Measurements from ENCODE around the gene TBC1D2B.

The TBC1D2B gene

GRCh38 chr15:78111788-78112187 is 34.3 kb upstream of the TBC1D2B start:
- no peak overlapping the region for H3K4me3 ChIP-seq (ENCODE audit: low read depth, low read length)
- no peak overlapping the region for H2BK120ac ChIP-seq (ENCODE audit: insufficient read depth, low read length, poor library complexity)
- H4K12ac ChIP-seq (ENCODE audit: low read depth, low read length): no peak overlapping the region
- no peak overlapping the region for H2AK5ac ChIP-seq (ENCODE audit: low read length)
- H3K36me3 ChIP-seq (ENCODE audit: control insufficient read depth in 1 of 2, insufficient read depth in 2 of 2, low read length in 2 of 2): no peaks in the 10 kb centered on the region
- H3K18ac ChIP-seq (ENCODE audit: low read length): no peak overlapping the region
- H4K8ac ChIP-seq (ENCODE audit: low read depth, low read length): no peak overlapping the region
- H3K4ac ChIP-seq (ENCODE audit: low read depth, low read length): no peak overlapping the region
- H3K4me2 ChIP-seq (ENCODE audit: low read length): no peak overlapping the region
- no peaks in the 10 kb centered on the region for H3K79me1 ChIP-seq (ENCODE audit: low read length)
- no peak overlapping the region for H3K14ac ChIP-seq (ENCODE audit: low read length)
- H2BK5ac ChIP-seq (ENCODE audit: low read depth, low read length, poor library complexity): no peak overlapping the region
- H3K9ac ChIP-seq (ENCODE audit: low read length): no peak overlapping the region
- no peak overlapping the region for H2AFZ ChIP-seq (ENCODE audit: insufficient read depth, low read length, poor library complexity)
- no peak overlapping the region for H4K91ac ChIP-seq (ENCODE audit: low read depth, low read length)
- no peak overlapping the region for H3K23ac ChIP-seq (ENCODE audit: low read length)
- no peaks in the 10 kb centered on the region for H3K79me2 ChIP-seq (ENCODE audit: control insufficient read depth, insufficient read depth, low read length, poor library complexity)
- no peaks in the 10 kb centered on the region for H3K27me3 ChIP-seq (ENCODE audit: insufficient read depth, low read length)
- no CpG with 5 or more reads among the region's 3 CpGs for whole genome bisulfite sequencing (ENCODE audit: extremely low coverage, insufficient coverage, insufficient read length)
- no peak overlapping the region for H2BK12ac ChIP-seq (ENCODE audit: low read length)
- DNase-seq: no peak
- H3K4me1 ChIP-seq (ENCODE audit: control insufficient read depth in 1 of 2, insufficient read depth in 2 of 2, low read length in 2 of 2): no peaks in the 10 kb centered on the region
- H3K27ac ChIP-seq (ENCODE audit: low read depth, low read length): no peak overlapping the region
- no peaks in the 10 kb centered on the region for H3K9me3 ChIP-seq (ENCODE audit: insufficient read depth, low read depth, low read length)

GRCh38 chr15:78110916-78111475 is 33.5 kb upstream of the TBC1D2B start:
- no peak overlapping the region for H2AK5ac ChIP-seq (ENCODE audit: low read length)
- no peak overlapping the region for H3K9ac ChIP-seq (ENCODE audit: low read length)
- no peak overlapping the region for H4K91ac ChIP-seq (ENCODE audit: low read depth, low read length)
- H3K79me1 ChIP-seq (ENCODE audit: low read length): no peaks in the 10 kb centered on the region
- H2BK120ac ChIP-seq (ENCODE audit: insufficient read depth, low read length, poor library complexity): no peak overlapping the region
- H3K4me1 ChIP-seq (ENCODE audit: control insufficient read depth in 1 of 2, insufficient read depth in 2 of 2, low read length in 2 of 2): no peaks in the 10 kb centered on the region
- no peaks in the 10 kb centered on the region for H3K79me2 ChIP-seq (ENCODE audit: control insufficient read depth, insufficient read depth, low read length, poor library complexity)
- H2BK5ac ChIP-seq (ENCODE audit: low read depth, low read length, poor library complexity): no peak overlapping the region
- no peak overlapping the region for H2BK12ac ChIP-seq (ENCODE audit: low read length)
- H3K27me3 ChIP-seq (ENCODE audit: insufficient read depth, low read length): no peaks in the 10 kb centered on the region
- H3K27ac ChIP-seq (ENCODE audit: low read depth, low read length): no peak overlapping the region
- H4K12ac ChIP-seq (ENCODE audit: low read depth, low read length): no peak overlapping the region
- H4K8ac ChIP-seq (ENCODE audit: low read depth, low read length): no peak overlapping the region
- H2AFZ ChIP-seq (ENCODE audit: insufficient read depth, low read length, poor library complexity): no peak overlapping the region
- no peak overlapping the region for H3K4ac ChIP-seq (ENCODE audit: low read depth, low read length)
- H3K4me2 ChIP-seq (ENCODE audit: low read length): no peak overlapping the region
- no peak overlapping the region for H3K18ac ChIP-seq (ENCODE audit: low read length)
- no peak overlapping the region for H3K23ac ChIP-seq (ENCODE audit: low read length)
- no peak overlapping the region for H3K4me3 ChIP-seq (ENCODE audit: low read depth, low read length)
- no peak overlapping the region for H3K14ac ChIP-seq (ENCODE audit: low read length)
- H3K9me3 ChIP-seq (ENCODE audit: insufficient read depth, low read depth, low read length): no peaks in the 10 kb centered on the region
- H3K36me3 ChIP-seq (ENCODE audit: control insufficient read depth in 1 of 2, insufficient read depth in 2 of 2, low read length in 2 of 2): no peaks in the 10 kb centered on the region
- WGBS (ENCODE audit: extremely low coverage, insufficient coverage, insufficient read length): no CpG with 5 or more reads among the region's 10 CpGs
- no peak for DNase-seq

DNA sequence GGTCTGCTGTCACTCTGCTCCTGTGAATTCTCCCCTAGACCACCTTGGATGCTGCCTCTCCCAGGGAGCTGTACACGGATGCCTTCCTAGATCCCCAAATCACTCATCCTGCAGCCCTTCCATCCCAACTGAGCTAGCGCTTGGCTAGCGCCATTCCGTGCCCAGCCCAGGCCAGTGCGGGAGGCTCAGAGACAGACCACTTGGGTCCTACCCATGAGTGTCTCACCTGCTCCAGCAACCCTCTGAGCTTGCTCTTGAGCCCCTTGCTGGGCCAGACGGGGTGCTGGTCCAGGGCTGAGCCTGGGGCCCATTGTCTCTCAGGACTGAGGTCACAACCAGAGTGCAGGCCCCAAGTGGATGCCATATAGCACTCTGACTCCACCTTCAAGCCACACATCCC is 32.6 kb upstream of the TBC1D2B start:
- Histone ChIP-seq H4K8ac (ENCODE audit: low read depth, low read length) (no peak overlapping the region), H2BK120ac (ENCODE audit: insufficient read depth, low read length, poor library complexity) (no peak overlapping the region), H2AK5ac (ENCODE audit: low read length) (no peak overlapping the region), H3K4me1 (ENCODE audit: control insufficient read depth in 1 of 2, insufficient read depth in 2 of 2, low read length in 2 of 2) (no peaks in the 10 kb centered on the region), H3K9ac (ENCODE audit: low read length) (no peak overlapping the region), H2AFZ (ENCODE audit: insufficient read depth, low read length, poor library complexity) (no peak overlapping the region), H3K27me3 (ENCODE audit: insufficient read depth, low read length) (no peaks in the 10 kb centered on the region), H3K9me3 (ENCODE audit: insufficient read depth, low read depth, low read length) (no peaks in the 10 kb centered on the region), H3K4me2 (ENCODE audit: low read length) (no peak overlapping the region), H3K23ac (ENCODE audit: low read length) (no peak overlapping the region), H2BK12ac (ENCODE audit: low read length) (no peak overlapping the region), H3K36me3 (ENCODE audit: control insufficient read depth in 1 of 2, insufficient read depth in 2 of 2, low read length in 2 of 2) (no peaks in the 10 kb centered on the region), H3K4me3 (ENCODE audit: low read depth, low read length) (no peak overlapping the region), H3K14ac (ENCODE audit: low read length) (no peak overlapping the region), H3K4ac (ENCODE audit: low read depth, low read length) (no peak overlapping the region), H2BK5ac (ENCODE audit: low read depth, low read length, poor library complexity) (no peak overlapping the region), H4K12ac (ENCODE audit: low read depth, low read length) (no peak overlapping the region), H3K79me2 (ENCODE audit: control insufficient read depth, insufficient read depth, low read length, poor library complexity) (no peaks in the 10 kb centered on the region), H3K18ac (ENCODE audit: low read length) (no peak overlapping the region), H3K79me1 (ENCODE audit: low read length) (no peaks in the 10 kb centered on the region), H3K27ac (ENCODE audit: low read depth, low read length) (no peak overlapping the region), H4K91ac (ENCODE audit: low read depth, low read length) (no peak overlapping the region)
- no peak for DNase-seq
- no CpG with 5 or more reads among the region's 6 CpGs for WGBS (ENCODE audit: extremely low coverage, insufficient coverage, insufficient read length)

GRCh38 chr15:78109156-78109555 is 31.6 kb upstream of the TBC1D2B start:
- no peak for DNase-seq
- Histone ChIP-seq H3K14ac (ENCODE audit: low read length) (no peak overlapping the region), H3K79me1 (ENCODE audit: low read length) (peaks cover 2% of the 10 kb centered on the region), H4K91ac (ENCODE audit: low read depth, low read length) (no peak overlapping the region), H2BK120ac (ENCODE audit: insufficient read depth, low read length, poor library complexity) (no peak overlapping the region), H3K36me3 (ENCODE audit: control insufficient read depth in 1 of 2, insufficient read depth in 2 of 2, low read length in 2 of 2) (no peaks in the 10 kb centered on the region), H3K4me2 (ENCODE audit: low read length) (no peak overlapping the region), H2AFZ (ENCODE audit: insufficient read depth, low read length, poor library complexity) (no peak overlapping the region), H3K27me3 (ENCODE audit: insufficient read depth, low read length) (no peaks in the 10 kb centered on the region), H2BK5ac (ENCODE audit: low read depth, low read length, poor library complexity) (no peak overlapping the region), H3K23ac (ENCODE audit: low read length) (no peak overlapping the region), H2BK12ac (ENCODE audit: low read length) (no peak overlapping the region), H3K27ac (ENCODE audit: low read depth, low read length) (no peak overlapping the region), H2AK5ac (ENCODE audit: low read length) (no peak overlapping the region), H3K4me1 (ENCODE audit: control insufficient read depth in 1 of 2, insufficient read depth in 2 of 2, low read length in 2 of 2) (peaks cover under 1 to 2% of the 10 kb centered on the region in 2 experiments), H3K18ac (ENCODE audit: low read length) (no peak overlapping the region), H3K9ac (ENCODE audit: low read length) (no peak overlapping the region), H3K79me2 (ENCODE audit: control insufficient read depth, insufficient read depth, low read length, poor library complexity) (no peaks in the 10 kb centered on the region), H4K8ac (ENCODE audit: low read depth, low read length) (no peak overlapping the region), H3K9me3 (ENCODE audit: insufficient read depth, low read depth, low read length) (no peaks in the 10 kb centered on the region), H4K12ac (ENCODE audit: low read depth, low read length) (no peak overlapping the region), H3K4ac (ENCODE audit: low read depth, low read length) (no peak overlapping the region), H3K4me3 (ENCODE audit: low read depth, low read length) (no peak overlapping the region)
- WGBS (ENCODE audit: extremely low coverage, insufficient coverage, insufficient read length): no CpG with 5 or more reads among the region's 12 CpGs

Measured in trophoblast cell (in vitro differentiated cells and primary cell).